Stimulated activated CD8-positive, alpha-beta memory T cell treated with anti-CD3 and anti-CD28 coated beads, Interleukin-7, amount 100 ng/mL, for 4 hours (primary cell): Measurements from ENCODE around the gene DISC1.
"Not testable (repeated sequence)": the region's sequence is repeated elsewhere in the genome, so short reads cannot be mapped to it uniquely, and the experiment has no call there.

Source experiments
- DNase-seq, 2 donors: peaks; one replicate each; pipeline ENCODE4 v3.0.0-alpha.2; 2020; ENCODE audit warnings: low read depth in 2 of 2

DISC1 gene

DNA sequence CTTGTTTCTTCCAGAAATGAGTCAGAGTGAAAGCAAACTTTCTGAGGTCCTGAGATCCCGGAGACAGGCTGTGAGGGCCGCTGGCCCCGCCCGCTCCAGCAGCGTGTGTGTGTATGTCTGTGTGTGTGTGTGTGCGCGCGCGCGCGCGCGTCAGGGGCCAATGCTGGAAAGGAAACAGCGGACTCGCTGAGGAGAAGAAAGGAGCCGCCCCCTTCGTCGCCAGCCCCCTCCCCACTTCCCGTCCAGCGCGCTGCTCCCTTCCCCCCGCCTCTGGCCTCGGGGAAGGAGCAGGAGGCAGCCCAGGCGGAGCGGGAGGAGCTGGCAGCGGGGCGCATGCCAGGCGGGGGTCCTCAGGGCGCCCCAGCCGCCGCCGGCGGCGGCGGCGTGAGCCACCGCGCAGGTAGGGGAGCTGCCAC is at the start of gene DISC1:
Gene DISC1, plus strand, starts transcription at position 256 of the 416 bp plus-strand sequence. Its CDS starts 78 bp downstream, at position 334.
- DNase-seq = peak; percentile 33 to 51

DNA sequence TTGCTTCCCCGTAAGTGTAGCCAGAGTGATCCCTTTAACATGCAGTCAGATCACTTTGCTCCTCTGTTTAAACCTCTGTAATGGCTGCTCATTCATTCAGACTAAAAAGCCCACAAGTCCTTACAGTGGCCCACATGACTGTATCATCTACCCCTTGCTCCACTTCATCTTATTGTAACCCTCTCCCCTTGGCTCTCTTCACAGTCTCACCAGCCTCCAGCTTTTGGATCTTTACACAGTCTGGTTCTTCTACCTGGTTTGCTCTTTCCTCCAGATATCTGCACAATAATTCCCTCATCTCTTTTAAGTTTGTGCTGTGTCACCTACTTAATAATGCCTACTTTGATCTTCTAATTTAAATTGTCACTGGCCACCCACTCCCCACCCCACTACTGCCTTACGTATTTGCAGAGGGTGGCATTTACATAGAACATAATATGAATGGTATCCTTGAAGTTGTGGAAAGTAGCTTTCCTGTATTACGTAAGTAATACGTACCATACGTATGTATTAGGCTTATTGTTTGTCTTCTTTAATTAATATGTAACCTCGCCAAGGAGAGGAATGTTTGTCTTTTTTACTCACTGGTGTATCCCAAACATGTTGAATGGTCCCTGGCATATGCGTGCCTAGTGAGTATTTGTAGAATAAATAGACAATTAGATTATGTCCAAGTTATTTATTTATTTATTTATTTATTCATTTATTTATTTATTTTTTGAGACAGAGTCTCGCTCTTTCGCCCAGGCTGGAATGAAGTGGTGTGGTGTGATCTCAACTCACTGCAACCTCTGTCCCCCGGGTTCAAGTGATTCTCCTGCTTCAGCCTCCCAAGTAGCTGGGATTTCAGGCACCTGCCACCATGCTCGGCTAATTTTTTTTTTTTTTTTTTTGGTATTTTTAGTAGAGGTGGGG is 49.5 kb upstream of the DISC1 start:
- no peak for DNase-seq

DNA sequence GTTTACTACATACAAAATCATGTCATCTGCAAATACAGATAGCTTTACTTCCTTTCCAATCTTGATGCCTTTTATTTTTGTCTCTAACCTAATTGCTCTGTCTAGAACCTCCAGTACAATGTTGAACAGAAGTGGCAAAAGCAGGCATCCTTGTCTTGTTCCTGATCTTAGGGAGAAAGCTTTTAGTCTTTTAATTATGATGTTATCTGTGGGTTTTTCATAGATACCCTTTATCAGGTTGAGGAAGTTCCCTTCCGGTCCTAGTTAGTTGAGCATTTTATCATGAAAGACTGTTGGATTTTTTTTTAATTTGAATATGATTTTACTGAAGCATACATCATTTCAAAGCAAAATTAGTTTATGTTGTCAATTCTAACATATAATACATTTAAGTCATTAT is 45.7 kb upstream of the DISC1 start:
- no peak for DNase-seq

DNA sequence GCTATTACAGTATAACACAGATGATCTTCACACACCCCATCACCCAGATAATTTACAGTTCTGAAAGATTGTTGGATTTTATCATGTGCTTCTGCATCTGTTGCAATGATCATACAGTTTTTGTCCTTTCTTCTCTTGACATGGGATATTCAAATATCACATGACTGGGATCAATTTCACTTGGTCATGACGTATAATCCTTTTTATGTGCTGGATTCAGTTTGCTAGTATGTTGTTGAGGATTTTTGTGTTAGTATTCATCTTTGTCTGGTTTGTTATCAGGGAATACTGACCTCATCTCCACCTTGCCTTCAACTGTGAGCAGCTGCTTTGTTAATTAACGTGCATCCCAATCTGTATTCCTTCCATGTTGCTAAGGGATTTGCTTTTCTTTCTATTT is 44.7 kb upstream of the DISC1 start:
- no peak for DNase-seq

DNA sequence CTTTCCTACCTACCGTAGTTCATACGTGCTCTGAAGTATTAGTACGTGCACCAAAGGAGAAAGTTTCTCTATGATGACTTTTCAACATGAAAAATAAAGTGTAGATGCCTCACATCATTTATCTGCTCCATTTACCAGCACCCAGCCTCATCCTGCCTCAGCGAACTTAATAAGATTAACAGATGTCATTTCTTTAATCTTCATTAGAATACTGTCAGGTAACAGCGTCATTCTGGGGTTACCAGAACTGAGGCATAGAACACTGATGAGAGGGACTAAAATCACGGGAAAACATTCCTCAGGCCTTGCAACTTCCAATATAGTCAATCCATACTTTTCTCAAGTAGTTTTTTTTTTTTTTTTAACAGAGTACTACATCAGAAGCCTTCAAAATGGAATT is 43.2 kb upstream of the DISC1 start:
- DNase-seq = no peak

DNA sequence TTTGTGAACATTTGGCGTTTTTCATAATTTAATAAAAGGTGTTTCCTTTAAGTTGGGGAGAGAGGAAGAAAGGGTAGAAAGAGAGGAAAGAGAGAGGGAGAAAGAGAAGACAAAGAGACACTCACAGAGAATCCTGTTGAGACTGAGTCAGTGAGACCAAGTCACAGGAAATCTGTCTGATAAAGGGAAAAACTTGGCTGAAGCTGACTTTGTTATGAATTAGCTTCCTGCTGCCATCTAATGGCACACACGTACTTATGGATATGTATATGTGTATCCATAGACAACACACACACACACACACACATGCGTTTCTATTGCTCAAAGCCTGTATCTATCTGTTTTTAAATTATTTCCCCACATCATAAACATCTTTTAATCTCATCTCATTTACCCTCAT is 42.5 kb upstream of the DISC1 start:
- DNase-seq = no peak

DNA sequence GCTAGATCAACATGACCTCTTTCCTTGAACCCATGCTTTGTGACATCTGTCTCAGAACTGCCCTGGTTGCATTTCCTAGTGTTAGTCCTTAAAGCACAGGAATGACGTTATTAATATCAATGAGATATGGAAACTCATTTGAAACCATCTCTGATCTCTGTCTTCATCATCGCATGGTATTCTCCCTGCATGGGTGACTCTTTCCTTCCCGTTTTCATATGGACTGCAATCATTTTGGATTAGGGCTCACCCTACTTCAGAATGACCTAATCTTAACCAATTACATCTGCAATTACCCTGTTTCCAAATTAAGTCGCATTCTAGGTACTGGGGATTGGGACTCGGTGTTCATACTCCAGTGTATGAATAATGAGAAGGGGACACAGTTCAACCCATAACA is 41.7 kb upstream of the DISC1 start:
- DNase-seq = no peak

DNA sequence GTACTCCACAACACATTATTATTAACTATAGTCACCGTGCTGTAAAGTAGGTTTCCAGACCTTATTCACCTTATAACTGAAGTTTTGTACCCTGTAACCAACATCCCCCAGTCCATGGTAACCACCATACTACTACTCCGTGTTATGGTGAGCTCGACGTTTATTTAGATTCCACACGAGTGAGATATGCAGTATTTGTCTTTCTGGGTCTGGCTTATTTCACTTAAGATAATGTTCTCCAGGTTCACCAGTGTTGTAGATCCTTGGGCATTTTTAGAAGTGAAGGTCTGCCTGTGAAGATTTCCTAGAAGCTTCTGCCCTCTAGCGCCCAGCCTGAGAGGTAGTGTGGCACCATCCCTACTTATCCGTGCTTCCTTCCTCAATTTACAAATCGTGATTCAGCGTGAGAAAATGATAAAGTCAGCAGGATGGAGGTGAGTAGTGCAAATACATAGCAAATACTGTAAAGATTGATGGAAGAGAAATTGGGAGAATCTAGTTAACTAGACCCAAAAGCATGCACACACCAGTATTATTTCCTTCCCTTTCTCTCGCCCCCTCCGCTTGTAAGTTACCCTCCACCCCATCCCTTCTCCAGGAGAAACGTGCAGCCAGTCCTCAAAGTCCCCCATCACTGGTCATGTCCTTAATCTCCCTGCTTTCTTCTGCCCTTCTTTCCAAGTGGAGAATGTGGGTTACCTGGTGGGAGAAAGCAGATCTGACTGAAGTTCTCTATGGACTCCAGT is 36.0 kb upstream of the DISC1 start:
- no peak for DNase-seq

DNA sequence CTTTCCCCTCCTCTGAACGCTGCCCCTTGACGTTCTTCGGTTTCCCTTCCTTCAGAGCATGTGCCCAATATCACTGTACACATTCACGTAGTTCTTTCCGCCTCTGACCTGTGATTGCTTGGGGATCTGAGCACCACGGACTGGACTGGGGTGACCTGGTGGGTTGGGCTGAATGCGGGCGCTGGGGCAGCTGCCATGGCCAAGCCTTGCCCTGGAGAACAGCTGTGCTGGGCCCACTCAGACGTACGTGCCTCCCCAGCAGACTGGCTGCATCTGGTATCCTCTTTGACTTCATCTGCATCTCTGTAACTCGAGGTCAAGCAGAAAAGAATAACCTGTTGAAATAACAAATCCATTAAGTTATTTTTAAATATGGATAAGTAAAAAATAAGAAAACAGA is 35.1 kb upstream of the DISC1 start:
- DNase-seq = no peak

DNA sequence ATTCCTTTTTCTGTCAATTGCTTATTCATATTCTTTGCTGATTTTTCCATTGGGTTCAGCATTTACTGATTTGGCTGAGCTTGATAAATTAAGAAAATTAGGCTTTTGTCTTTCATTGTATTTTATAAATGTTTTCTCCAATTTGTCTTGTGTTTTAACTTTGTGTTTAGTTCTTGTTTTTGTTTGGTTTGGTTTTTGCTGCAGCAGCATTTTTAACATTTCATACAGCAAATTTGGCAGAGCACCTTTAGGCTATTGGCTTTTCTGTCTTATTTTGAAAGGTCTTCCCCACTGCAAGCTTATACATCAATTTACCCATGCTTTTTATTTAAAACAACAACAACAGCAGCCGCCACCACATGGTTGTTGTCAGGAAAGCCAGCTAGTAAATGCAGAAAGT is 33.8 kb upstream of the DISC1 start:
- DNase-seq = no peak

DNA sequence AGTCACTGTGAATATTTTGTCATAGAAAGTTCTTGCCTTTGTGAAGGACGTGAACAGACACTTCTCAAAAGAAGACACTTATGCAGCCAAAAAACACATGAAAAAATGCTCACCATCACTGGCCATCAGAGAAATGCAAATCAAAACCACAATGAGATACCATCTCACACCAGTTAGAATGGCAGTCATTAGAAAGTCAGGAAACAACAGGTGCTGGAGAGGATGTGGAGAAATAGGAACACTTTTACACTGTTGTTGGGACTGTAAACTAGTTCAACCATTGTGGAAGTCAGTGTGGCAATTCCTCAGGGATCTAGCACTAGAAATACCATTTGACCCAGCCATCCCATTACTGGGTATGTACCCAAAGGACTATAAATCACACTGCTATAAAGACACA is 33.3 kb upstream of the DISC1 start:
- not testable (repeated sequence) for DNase-seq

DNA sequence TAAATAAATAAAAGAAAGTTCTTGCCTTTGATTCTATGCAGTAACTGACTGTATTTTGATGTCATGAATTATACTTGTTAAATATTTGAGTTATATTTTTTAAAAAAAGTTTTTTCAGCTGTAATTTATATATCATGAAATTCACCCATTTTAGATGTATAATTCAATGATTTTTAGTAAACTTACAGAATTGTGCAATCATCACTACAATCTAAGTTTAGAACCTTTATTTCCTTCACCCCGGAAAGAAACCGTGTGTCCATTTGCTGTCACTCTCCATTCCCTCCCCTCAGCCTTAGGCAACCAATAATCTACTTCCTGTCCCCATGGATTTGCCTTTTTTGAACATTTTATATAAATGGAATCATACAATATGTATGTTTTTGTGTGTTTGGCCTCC is 32.5 kb upstream of the DISC1 start:
- DNase-seq = no peak

DNA sequence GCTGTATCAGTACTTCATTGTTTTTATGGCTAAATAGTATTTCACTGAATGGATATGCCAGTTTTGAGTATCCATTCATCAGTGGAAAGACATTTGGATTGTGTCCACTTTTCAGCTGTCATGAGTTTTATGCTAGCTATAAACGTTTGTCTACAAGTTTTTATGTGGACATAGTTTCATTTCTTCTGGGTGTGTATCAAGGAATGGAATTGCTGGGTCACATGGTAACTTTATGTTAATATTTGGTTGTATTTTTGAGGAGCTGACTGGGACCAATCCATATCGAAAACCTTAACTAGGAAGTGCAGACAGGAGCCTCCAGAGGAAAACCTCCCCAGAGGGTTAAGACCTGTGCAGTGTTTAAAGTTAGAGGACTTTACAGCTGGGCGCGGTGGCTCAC is 31.8 kb upstream of the DISC1 start:
- DNase-seq = no peak

DNA sequence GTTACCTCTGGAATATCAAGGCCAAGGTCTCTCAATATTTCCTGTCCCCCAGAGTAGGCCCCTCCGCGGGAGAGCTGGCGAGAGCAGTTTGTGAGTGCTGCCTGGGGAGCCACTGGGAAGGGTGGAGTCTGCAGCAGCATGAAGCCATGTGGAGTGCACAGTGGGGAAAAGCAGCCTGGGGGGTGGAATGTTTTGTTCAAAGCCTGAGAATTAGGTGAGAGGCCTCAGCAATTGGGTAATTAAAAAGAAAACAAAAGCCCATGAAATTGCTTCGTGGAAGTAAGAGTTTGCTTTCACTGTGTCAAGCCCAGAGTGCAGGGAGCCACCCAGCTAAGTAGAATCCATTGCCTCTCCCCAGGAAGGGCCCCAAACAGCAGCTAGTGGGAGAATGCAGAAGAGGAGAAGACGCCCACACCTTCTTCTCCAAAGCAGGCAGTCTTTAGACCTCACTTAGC is 30.2 kb upstream of the DISC1 start:
- no peak for DNase-seq

DNA sequence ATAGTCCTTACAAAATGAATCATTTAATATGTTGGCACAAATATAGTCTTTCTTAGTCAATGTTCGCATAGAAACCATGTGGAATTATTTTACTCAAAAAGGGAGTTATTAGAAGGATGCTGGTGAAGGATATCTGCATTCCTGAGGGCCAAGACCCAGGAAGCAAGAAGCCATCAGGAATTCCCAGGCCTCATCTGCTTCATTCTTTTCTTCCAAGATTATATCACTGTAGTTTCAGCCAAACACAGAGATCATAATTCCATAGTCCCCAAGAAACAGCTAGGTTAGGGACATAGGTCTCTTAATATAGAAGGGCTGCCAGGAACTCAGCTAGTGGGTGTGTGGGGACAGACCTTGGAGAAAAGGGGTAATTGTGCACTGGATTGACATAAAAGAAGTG is 28.6 kb upstream of the DISC1 start:
- no peak for DNase-seq

DNA sequence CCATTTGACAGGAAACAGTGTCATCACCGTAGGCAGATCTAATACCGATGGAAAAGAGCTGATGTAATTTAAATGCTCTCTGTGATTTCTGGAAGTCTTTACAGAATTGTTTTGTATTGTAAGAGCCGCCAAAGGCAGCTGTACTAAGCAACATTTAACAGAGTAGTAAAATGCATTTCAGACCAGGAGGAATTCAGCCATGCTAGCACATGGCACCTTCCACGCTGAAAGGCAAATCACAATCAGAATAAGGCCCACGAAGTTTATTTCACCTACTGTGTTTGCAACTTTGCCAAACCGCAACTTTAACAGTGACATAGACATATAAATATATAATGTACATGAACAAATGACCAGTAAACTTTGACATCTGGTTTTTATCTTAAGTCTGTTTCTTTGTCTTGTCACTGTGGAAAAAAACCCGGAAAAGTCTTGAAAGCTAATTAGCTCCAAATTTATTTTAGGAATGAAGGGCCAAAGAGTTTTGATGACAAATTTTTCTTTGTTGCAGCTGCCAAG is 26.1 kb upstream of the DISC1 start:
- no peak for DNase-seq

DNA sequence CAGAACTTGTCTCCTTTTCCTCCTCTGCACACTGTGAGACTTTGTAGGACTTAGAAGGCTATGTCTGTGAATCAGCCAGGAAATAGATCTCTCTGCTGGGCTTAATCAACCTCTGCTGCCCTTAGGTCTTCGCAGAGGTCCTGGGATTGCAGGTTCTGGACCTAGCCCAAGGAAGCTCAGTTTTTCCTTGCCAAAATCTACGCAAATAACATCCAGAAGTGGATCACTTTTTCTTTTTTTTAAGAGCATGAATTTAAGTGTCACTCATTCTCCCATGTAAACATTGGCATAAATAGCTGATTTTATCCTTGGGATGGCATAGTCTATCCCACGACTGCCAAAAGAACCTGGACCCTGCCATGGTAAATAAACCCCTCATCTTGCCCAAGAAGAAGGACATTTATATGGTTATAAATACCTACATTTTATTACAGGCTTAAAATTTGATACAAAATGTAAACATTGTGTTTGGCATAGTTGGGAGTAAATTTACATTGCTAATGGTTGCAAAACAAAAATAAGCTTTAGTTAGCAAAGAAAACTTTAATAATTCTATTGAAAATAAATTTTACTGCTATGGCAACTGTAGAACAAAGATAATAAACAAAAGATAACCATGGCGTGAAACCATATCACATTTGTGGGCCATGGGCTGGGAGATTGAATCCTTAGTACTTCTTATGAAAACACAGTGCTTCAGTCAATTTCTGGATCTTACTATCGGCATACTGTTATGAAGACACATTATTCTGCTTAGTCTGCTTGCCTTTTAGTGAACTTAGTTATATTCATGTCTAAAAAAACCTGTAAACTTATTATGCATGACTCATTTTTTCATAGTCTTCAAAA is 24.5 kb upstream of the DISC1 start:
- DNase-seq = no peak

DNA sequence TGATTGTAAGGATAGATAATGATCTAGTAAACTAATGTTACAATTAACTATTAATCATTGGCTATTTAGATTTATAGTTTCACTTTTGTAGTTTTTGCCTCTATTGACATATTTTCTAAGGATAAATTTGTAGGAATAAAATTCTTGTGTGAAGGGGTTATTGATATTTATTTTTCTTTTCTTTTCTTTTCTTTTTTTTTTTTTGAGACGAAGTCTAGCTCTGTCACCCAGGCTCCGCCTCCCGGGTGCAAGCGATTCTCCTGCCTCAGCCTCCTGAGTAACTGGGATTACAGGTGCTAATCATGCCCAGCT is 24.0 kb upstream of the DISC1 start:
- DNase-seq = no peak

DNA sequence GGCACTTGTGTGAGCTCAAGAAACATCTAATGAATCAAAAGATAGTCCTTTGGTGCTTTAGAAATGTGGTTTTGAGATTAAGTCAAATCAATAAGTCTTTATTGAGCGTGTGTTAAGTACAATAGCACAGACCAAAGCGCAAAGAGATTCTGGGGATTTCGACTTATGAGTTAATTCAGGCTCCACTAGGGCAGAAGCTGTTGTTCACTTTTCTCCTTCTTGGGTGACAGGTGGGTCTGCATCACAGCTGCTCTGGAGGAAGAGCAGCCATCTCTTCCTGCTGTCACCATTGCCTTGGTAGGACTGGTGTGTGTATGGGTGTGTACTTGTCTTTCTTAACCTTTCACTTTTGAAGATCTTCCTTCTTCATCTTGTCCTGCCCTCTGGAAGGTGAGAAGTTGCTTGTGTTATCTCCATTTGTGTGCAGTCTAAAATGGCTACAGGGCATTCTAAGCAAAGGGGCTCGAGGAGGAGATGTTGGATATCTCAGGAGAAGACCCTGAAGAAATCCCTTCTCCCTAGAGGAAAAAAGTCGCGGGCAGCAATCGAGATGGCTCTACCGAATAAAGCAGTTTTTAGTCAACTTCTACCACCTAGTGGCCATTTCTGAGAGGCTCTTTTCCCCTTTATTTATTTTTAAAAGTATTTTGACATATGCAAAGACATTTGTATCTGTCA is 22.9 kb upstream of the DISC1 start:
- DNase-seq = no peak

DNA sequence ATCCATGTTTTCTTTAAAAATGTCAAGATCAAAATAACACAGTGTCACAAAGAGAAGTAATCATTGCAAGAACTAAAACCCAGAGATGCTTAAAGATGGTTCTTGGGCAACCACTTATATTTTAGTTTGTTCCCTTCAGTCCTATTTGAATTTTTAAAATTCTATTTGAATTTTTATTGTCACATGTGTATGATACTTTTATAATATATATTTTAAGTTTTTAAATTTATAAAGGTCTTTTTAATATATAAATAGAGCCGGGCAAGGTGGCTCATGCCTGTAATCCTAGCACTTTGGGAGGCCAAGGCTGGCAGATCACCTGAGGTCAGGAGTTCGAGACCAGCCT is 22.3 kb upstream of the DISC1 start:
- no peak for DNase-seq
